ENCODE results near the gene CYB561D1.

CYB561D1 gene

DNA sequence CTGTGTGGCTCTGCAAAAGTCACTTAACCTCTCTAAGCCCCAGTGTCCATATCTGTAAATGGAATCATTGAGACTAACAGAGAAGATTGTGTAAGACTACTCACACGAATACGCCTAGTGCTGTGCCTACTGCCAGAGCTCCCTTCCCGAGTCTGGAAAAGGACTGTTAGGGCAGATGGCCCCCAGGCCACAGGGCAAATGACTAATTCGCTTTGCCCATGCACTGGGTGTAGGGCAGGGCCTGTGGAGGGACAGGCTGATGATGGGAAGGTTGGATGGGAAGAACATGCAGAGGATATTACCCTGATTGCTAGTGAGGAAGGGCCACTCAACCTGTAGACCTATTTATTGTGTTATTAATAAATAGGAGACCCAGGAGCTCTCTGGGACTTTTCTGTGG lies 41.6 kb downstream of the CYB561D1 start:
- peaks cover 13% of the 10 kb centered on the region for H3K4me1 ChIP-seq (ENCODE audit: insufficient read depth, low read length)
- no peak overlapping the region for H3K4me3 ChIP-seq (ENCODE audit: low read depth in 1 of 2, low read length in 2 of 2)
- ATAC-seq (ENCODE audit: insufficient read depth, low read depth), result no peak
- no peaks in the 10 kb centered on the region for H3K9me3 ChIP-seq (ENCODE audit: insufficient read depth, low read length, severe bottlenecking)
- H3K9ac ChIP-seq (ENCODE audit: low read depth, low read length), result no peak overlapping the region
- H2AFZ ChIP-seq (ENCODE audit: low read depth, low read length), result no peak overlapping the region
- no peak for DNase-seq
- no peaks in the 10 kb centered on the region for H3K27me3 ChIP-seq (ENCODE audit: insufficient read depth, low read length, poor library complexity)
- no peak for TF ChIP-seq CTCF (IDR thresholded peaks at IDR 0.05; ENCODE audit: borderline replicate concordance, extremely low read depth, low read length, poor library complexity, severe bottlenecking)
- TF ChIP-seq EZH2 (IDR thresholded peaks at IDR 0.05; ENCODE audit: borderline replicate concordance, low read depth, low read length, severe bottlenecking), result no peak
- H3K36me3 ChIP-seq (ENCODE audit: insufficient read depth, low read length), result no peaks in the 10 kb centered on the region
- no peaks in the 10 kb centered on the region for H4K20me1 ChIP-seq (ENCODE audit: insufficient read depth, low read length)
- H3K4me2 ChIP-seq (ENCODE audit: insufficient read depth, low read length), result no peak overlapping the region
- H3K79me2 ChIP-seq (ENCODE audit: insufficient read depth, low read length), result no peaks in the 10 kb centered on the region
- H3K27ac ChIP-seq (ENCODE audit: low read length), result no peak overlapping the region

DNA sequence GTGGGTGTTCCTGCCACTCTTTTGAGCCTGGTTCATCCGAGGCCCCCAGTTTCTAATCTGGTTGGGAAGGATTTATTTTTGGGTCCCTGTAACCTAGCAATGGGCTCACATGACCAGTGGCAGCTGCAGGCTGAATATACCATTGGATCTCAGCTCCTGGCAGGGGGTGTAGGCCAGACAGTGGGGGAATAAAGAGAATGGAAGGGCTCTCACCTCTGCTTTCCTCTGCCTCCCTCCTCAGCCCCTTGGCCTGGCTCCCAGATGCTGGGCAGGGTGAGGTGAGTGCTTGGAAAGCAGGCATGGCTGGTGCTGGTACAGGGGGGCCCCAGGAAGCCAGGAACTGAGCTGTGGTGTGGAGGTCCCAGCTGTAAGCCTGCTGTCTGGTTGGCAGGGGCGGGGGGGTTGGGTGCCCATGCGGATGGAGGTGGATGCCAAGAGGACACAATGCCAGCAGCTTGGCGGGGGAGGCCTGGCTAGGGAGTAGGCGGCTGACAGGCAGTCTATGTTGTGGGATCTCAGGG lies 42.1 kb downstream of the CYB561D1 start:
- no peak overlapping the region for H3K9ac ChIP-seq (ENCODE audit: low read depth, low read length)
- no peak overlapping the region for H3K4me2 ChIP-seq (ENCODE audit: insufficient read depth, low read length)
- no peaks in the 10 kb centered on the region for H4K20me1 ChIP-seq (ENCODE audit: insufficient read depth, low read length)
- no peaks in the 10 kb centered on the region for H3K79me2 ChIP-seq (ENCODE audit: insufficient read depth, low read length)
- H3K4me3 ChIP-seq (ENCODE audit: low read depth in 1 of 2, low read length in 2 of 2), result no peak overlapping the region
- no peak for TF ChIP-seq EZH2 (IDR thresholded peaks at IDR 0.05; ENCODE audit: borderline replicate concordance, low read depth, low read length, severe bottlenecking)
- no peak for TF ChIP-seq CTCF (IDR thresholded peaks at IDR 0.05; ENCODE audit: borderline replicate concordance, extremely low read depth, low read length, poor library complexity, severe bottlenecking)
- no peak overlapping the region for H2AFZ ChIP-seq (ENCODE audit: low read depth, low read length)
- H3K27me3 ChIP-seq (ENCODE audit: insufficient read depth, low read length, poor library complexity), result peaks cover 2% of the 10 kb centered on the region
- ATAC-seq (ENCODE audit: insufficient read depth, low read depth) (no peak), DNase-seq (no peak)
- no peak overlapping the region for H3K27ac ChIP-seq (ENCODE audit: low read length)
- H3K4me1 ChIP-seq (ENCODE audit: insufficient read depth, low read length), result peaks cover 13% of the 10 kb centered on the region
- H3K36me3 ChIP-seq (ENCODE audit: insufficient read depth, low read length), result no peaks in the 10 kb centered on the region
- no peaks in the 10 kb centered on the region for H3K9me3 ChIP-seq (ENCODE audit: insufficient read depth, low read length, severe bottlenecking)

DNA sequence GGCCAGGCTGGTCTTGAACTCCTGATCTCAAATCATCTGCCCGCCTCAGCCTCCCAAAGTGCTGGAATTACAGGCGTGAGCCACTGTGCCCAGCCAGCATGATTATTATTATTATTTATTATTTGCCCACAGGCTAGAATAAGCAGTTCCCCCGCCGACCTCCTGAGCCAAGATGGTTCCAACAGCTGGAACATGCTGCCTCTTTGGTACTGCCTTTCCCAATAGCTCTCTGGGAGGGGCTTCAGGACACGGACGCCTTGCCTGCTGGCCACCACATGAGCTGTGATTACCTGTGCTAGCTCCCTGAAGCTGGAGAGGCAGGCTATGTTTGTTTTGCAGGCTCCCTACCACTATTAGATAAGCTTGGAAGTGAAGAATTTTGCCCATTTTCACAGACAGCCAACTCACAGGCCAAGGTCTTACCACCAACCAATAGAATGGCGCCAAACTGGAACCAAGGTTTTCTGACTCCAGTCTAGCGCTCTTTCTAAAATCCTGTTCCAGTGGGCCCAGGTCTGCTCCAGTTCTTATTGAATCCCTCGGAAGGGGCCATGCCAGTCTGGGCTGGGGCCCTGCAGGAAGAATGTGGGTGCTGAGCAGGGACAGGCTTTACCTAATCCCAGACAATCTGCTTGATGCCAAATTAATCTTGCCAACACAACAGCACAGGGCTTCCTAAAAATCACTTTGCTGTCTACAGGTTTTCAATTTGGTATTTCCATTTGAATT lies 43.7 kb downstream of the CYB561D1 start:
- no peak overlapping the region for H3K9ac ChIP-seq (ENCODE audit: low read depth, low read length)
- DNase-seq, result no peak
- no peak overlapping the region for H3K4me3 ChIP-seq (ENCODE audit: low read depth in 1 of 2, low read length in 2 of 2)

More for the DNA sequence above, 43.7 kb downstream of the CYB561D1 start:
- Histone ChIP-seq H3K4me1 (ENCODE audit: insufficient read depth, low read length) (peaks cover 4% of the 10 kb centered on the region), H2AFZ (ENCODE audit: low read depth, low read length) (no peak overlapping the region), H3K9me3 (ENCODE audit: insufficient read depth, low read length, severe bottlenecking) (no peaks in the 10 kb centered on the region), H3K4me2 (ENCODE audit: insufficient read depth, low read length) (no peak overlapping the region), H3K36me3 (ENCODE audit: insufficient read depth, low read length) (no peaks in the 10 kb centered on the region), H3K27me3 (ENCODE audit: insufficient read depth, low read length, poor library complexity) (peaks cover 2% of the 10 kb centered on the region), H3K79me2 (ENCODE audit: insufficient read depth, low read length) (no peaks in the 10 kb centered on the region), H4K20me1 (ENCODE audit: insufficient read depth, low read length) (no peaks in the 10 kb centered on the region), H3K27ac (ENCODE audit: low read length) (no peak overlapping the region)
- no peak for TF ChIP-seq CTCF (IDR thresholded peaks at IDR 0.05; ENCODE audit: borderline replicate concordance, extremely low read depth, low read length, poor library complexity, severe bottlenecking)
- no peak for TF ChIP-seq EZH2 (IDR thresholded peaks at IDR 0.05; ENCODE audit: borderline replicate concordance, low read depth, low read length, severe bottlenecking)
- ATAC-seq (ENCODE audit: insufficient read depth, low read depth), result no peak
